CD4-positive, alpha-beta T cell (primary cell): ENCODE measurements around the gene CFLAR. TPM values are rescaled to one million over a fixed set of nuclear protein-coding genes. Genes with fewer than 3 reads are reported as not detected.
A peak's percentile ranks its signal among the peaks of the same experiment; 100 is the strongest.

ENCODE experiments used
- ATAC-seq: fragments of 200-7000 bp; cut with Tn5 transposase; one replicate; pipeline ENCODE4 v1.10.0; 2022; ENCODE audit warnings: mild to moderate bottlenecking; ENCODE audit not compliant: poor library complexity
- CTCF ChIA-PET: fragments of 350-600 bp; sonication (Branson Sonifier 250); formaldehyde crosslinking; loops from one replicate; lab custom pipeline; 2021; ENCODE audit warnings: antibody characterized with exemption, inconsistent platforms; lab: Charles Lee
- POLR2A ChIA-PET: fragments of 350-600 bp; sonication (Branson Sonifier 250); formaldehyde crosslinking; loops from one replicate; lab custom pipeline; 2021; ENCODE audit warnings: antibody characterized with exemption, inconsistent platforms; lab: Charles Lee
- DNase-seq, 14 experiments: peaks; one replicate each; pipeline ENCODE4 v3.0.0-alpha.2; 2013 to 2020; ENCODE audit warnings: mixed read lengths in 2 of 14
- H3K27ac ChIP-seq, 2 donors: one replicate each; pipeline versions ENCODE4 v1.5.1 to v1.7.0; 2013; ENCODE audit warnings: low read length in 2 of 2, low read depth in 1 of 2, mild to moderate bottlenecking in 1 of 2
- H3K27me3 ChIP-seq, 2 experiments: 1 replicate in 1 of 2; 2 replicates in 1 of 2; pipeline versions ENCODE4 v1.6.1 to v1.7.0; 2013; ENCODE audit warnings: low read length in 2 of 2, control low read depth in 1 of 2, mild to moderate bottlenecking in 1 of 2, moderate library complexity in 1 of 2; ENCODE audit not compliant: insufficient read depth in 2 of 2, control insufficient read depth in 1 of 2
- H3K36me3 ChIP-seq: one replicate; pipeline ENCODE4 v1.6.1; 2013; ENCODE audit warnings: low read length, control low read depth; ENCODE audit not compliant: insufficient read depth
- H3K4me1 ChIP-seq: one replicate; pipeline ENCODE4 v1.6.1; 2013; ENCODE audit warnings: low read length, control low read depth; ENCODE audit not compliant: insufficient read depth
- H3K4me3 ChIP-seq: one replicate; pipeline ENCODE4 v1.5.1; 2013; ENCODE audit warnings: mild to moderate bottlenecking, low read length, moderate library complexity
- H3K9me3 ChIP-seq, 2 experiments: 1 replicate in 1 of 2; 2 replicates in 1 of 2; pipeline versions ENCODE4 v1.6.1 to v1.7.0; 2013; ENCODE audit warnings: low read length in 2 of 2, mild to moderate bottlenecking in 2 of 2, control low read depth in 1 of 2, moderate library complexity in 1 of 2; ENCODE audit not compliant: control insufficient read depth in 1 of 2, insufficient read depth in 1 of 2
- H3K27ac Mint-ChIP-seq: one replicate; pipeline ENCODE4 v1.8.0; 2020; ENCODE audit warnings: mixed read lengths
- H3K27me3 Mint-ChIP-seq: one replicate; pipeline ENCODE4 v1.8.0; 2021; ENCODE audit warnings: mixed read lengths
- H3K36me3 Mint-ChIP-seq: one replicate; pipeline ENCODE4 v1.8.0; 2021; ENCODE audit warnings: low read depth, mixed read lengths
- H3K4me1 Mint-ChIP-seq: one replicate; pipeline ENCODE4 v1.8.0; 2021; ENCODE audit warnings: low read depth, mixed read lengths
- H3K4me3 Mint-ChIP-seq: one replicate; pipeline ENCODE4 v1.8.0; 2020; ENCODE audit warnings: mild to moderate bottlenecking, mixed read lengths
- H3K9me3 Mint-ChIP-seq: one replicate; pipeline ENCODE4 v1.8.0; 2020; ENCODE audit warnings: mixed read lengths
- CTCF ChIP-seq: fragments of 200-600 bp; IDR thresholded peaks from one replicate; pipeline ENCODE4 v1.8.0; 2022; ENCODE audit warnings: antibody characterized with exemption, mild to moderate bottlenecking
- intact Hi-C, 2 experiments: fragments of 100-400 bp; cut with DNase I in 1 of 2; cut with micrococcal nuclease in 1 of 2; formaldehyde crosslinking; loops; one replicate each; pipeline versions ENCODE4 v1.15.1 to v1.9.0; 2023 to 2025; cut with DNase I, micrococcal nuclease
- total RNA-seq, 174 experiments: library from RNA in 2 of 174; stranded (reverse) in 2 of 174; gene quantifications; one replicate each; pipeline ENCODE4 v1.2.3 and lab custom pipeline; 2021 to 2026

Gene CFLAR
- total RNA-seq, 2 experiments from 2014 or later, result 178 to 181 TPM

GRCh38 chr2:201151127-201151981, 35.4 kb downstream of the CFLAR start:
- no peak for TF ChIP-seq CTCF
- ChIA-PET POLR2A (interaction anchor here (0.9 to 3.9 kb wide), 3 partner anchors 25 to 34 kb away, joined by 4 to 19 read pairs (median 6); partner anchors contain the start of gene CFLAR), CTCF (interaction anchor here (0.9 to 1.8 kb wide), 4 partner anchors 19 to 250 kb away, joined by 3 to 6 read pairs (median 4); no protein-coding TSS in a partner anchor)
- Histone ChIP-seq H3K4me3 (no peak overlapping the region), H3K27ac (peak overlapping the region; percentile 13 to 68), H3K27me3 (no peaks in the 10 kb centered on the region), H3K9me3 (no peaks in the 10 kb centered on the region), H3K4me1 (peaks cover 19% of the 10 kb centered on the region), H3K36me3 (peaks cover 84% of the 10 kb centered on the region)
- ATAC-seq, result no peak
- Mint-ChIP-seq H3K9me3 (no peaks in the 10 kb centered on the region), H3K4me3 (no peak overlapping the region), H3K27me3 (no peaks in the 10 kb centered on the region), H3K4me1 (peaks cover 38% of the 10 kb centered on the region), H3K27ac (peak overlapping the region; percentile 87), H3K36me3 (peaks cover 82% of the 10 kb centered on the region)
- intact Hi-C loops, result no loop called here
- peak in 3 of 14 experiments; percentile 33 to 44 (median 41) for DNase-seq

- Mint-ChIP-seq H3K4me3 (no peak overlapping the region), H3K9me3 (no peaks in the 10 kb centered on the region), H3K36me3 (peaks cover 83% of the 10 kb centered on the region), H3K4me1 (peaks cover 34% of the 10 kb centered on the region), H3K27me3 (no peaks in the 10 kb centered on the region), H3K27ac (peak overlapping the region; percentile 71)
- Histone ChIP-seq H3K27me3 (no peaks in the 10 kb centered on the region), H3K36me3 (peaks cover 88% of the 10 kb centered on the region), H3K4me3 (no peak overlapping the region), H3K27ac (peak overlapping the region in 1 of 2 donors; percentile 61), H3K4me1 (peaks cover 24% of the 10 kb centered on the region), H3K9me3 (no peaks in the 10 kb centered on the region)
- ATAC-seq (no peak), DNase-seq (no peak)
- POLR2A ChIA-PET, result interaction anchor here (1.1 to 2.3 kb wide), 3 partner anchors 8 to 189 kb away, joined by 3 to 7 read pairs (median 3); partner anchors contain the start of gene ORC2
- intact Hi-C loops, result no loop called here
- no peak for TF ChIP-seq CTCF
- CTCF ChIA-PET, result interaction anchor here (3.0 kb wide), 1 partner anchor 80 kb away, joined by 10 read pairs; no protein-coding TSS in a partner anchor
Measured at GRCh38 chr2:201152517-201152916, 36.6 kb downstream of the CFLAR start.

- peaks cover 39% of the 10 kb centered on the region for H3K4me1 Mint-ChIP-seq
- Histone ChIP-seq H3K36me3 (peaks cover 95% of the 10 kb centered on the region), H3K27me3 (no peaks in the 10 kb centered on the region), H3K9me3 (no peaks in the 10 kb centered on the region), H3K4me3 (no peak overlapping the region), H3K27ac (no peak overlapping the region), H3K4me1 (peaks cover 31% of the 10 kb centered on the region)
- CTCF ChIA-PET, result interaction anchor here (0.5 to 3.0 kb wide), 3 partner anchors 79 to 277 kb away, joined by 5 to 10 read pairs (median 5); no protein-coding TSS in a partner anchor
- no peak for ATAC-seq
- POLR2A ChIA-PET, result interaction anchor here (0.6 to 2.3 kb wide), 4 partner anchors 9 to 189 kb away, joined by 3 to 7 read pairs (median 3); partner anchors contain the start of gene ORC2
- H3K27me3 Mint-ChIP-seq, result no peaks in the 10 kb centered on the region
- H3K4me3 Mint-ChIP-seq, result no peak overlapping the region
- DNase-seq, result no peak
- TF ChIP-seq CTCF, result no peak
- H3K27ac Mint-ChIP-seq, result peak overlapping the region; percentile 71
- peaks cover 89% of the 10 kb centered on the region for H3K36me3 Mint-ChIP-seq
- H3K9me3 Mint-ChIP-seq, result no peaks in the 10 kb centered on the region
- intact Hi-C loops, result no loop called here
Measured at GRCh38 chr2:201152999-201153815, 37.2 kb downstream of the CFLAR start.
